NOMO-1 (cell line): ENCODE results near the gene ULK4.
"Not testable (repeated sequence)": the region's sequence is repeated elsewhere in the genome, so short reads cannot be mapped to it uniquely, and the experiment has no call there.

ENCODE experiments used
- DNase-seq, 2 experiments: peaks; one replicate each; lab custom pipeline; 2025; ENCODE audit not compliant: unreplicated experiment in 2 of 2; lab: John Stamatoyannopoulos, UW

The ULK4 gene

GRCh38 chr3:41960826-41961750, 815 bp downstream of the ULK4 start:
- peak; percentile 42 to 65 for DNase-seq

GRCh38 chr3:41956574-41956973, 5.3 kb downstream of the ULK4 start:
- DNase-seq, result no peak

GRCh38 chr3:41955192-41955591, 6.7 kb downstream of the ULK4 start:
- DNase-seq, result no peak

DNA sequence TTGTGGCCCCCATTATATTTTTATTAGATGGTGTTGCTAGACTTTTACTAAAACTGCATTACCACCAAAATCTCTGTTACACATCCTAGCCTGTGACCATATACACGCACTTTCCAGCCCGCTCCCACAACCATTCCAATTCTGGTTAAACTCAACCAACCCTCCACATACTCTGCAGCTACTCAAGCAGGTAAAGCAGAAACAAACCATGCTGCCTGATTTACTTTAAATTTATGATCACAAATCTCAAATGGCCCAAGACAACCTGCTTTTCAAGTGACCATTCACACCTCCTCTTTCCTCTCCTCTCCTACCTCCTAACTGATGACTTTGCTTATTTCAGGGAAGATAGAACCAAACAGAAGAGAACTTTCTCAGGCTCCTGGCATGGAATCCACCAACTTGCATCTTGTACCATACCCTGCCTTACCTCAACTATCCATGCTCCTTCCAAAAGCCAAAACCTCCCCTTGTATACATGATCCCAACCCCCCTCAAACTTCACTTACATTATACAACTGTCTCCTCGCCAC, 18.5 kb downstream of the ULK4 start:
- no peak for DNase-seq

DNA sequence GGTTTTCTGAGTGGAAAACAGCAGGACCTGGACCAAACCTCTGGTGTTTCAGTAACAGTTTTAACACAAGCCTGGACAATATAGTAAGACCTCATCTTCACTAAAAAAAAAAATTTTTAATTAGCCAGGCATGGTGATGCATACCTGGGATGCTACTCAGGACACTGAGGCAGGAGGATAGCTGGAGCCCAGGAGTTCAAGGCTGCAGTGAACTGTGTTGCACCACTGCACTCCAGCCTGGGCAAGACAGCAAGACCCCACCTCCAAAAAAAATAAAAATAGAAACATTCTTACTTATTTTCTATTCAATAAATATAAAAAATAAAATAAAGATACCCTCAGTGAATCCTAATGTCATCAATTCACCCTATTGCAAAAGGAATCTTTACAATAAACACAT, 21.5 kb downstream of the ULK4 start:
- no peak for DNase-seq

GRCh38 chr3:41936384-41936783, 25.5 kb downstream of the ULK4 start:
- DNase-seq, result no peak

DNA sequence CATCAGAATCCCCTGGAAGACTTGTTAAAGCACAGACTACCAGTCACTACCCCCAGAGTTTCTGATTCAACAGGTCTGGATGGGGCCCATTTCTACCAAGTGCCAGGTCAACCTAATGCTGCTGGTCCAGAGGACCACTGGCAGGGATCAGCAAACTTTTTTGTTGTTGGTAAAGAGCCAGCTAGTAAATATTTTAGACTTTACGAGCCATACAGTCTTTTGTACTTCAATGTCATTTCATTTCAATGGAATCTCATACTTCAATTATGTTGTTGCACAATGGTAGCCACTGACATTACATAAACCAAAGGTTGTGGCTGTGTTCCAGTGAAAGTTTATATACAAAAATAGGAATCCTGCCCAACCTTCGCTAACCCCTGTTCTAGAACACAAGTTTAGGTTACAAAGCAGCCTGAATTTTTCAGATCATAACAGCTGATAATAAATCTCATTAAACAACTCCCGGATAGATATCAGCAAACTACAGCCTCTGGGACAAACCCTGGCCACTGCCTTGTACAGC, 28.7 kb downstream of the ULK4 start:
- DNase-seq, result no peak

- DNase-seq, result no peak
Measured at GRCh38 chr3:41932464-41932863, 29.4 kb downstream of the ULK4 start.

GRCh38 chr3:41920406-41920965, 41.4 kb downstream of the ULK4 start:
- DNase-seq, result no peak

- DNase-seq, result no peak
Measured at GRCh38 chr3:41915353-41915752, 46.5 kb downstream of the ULK4 start.

GRCh38 chr3:41912280-41912679, 49.6 kb downstream of the ULK4 start:
- no peak for DNase-seq

DNA sequence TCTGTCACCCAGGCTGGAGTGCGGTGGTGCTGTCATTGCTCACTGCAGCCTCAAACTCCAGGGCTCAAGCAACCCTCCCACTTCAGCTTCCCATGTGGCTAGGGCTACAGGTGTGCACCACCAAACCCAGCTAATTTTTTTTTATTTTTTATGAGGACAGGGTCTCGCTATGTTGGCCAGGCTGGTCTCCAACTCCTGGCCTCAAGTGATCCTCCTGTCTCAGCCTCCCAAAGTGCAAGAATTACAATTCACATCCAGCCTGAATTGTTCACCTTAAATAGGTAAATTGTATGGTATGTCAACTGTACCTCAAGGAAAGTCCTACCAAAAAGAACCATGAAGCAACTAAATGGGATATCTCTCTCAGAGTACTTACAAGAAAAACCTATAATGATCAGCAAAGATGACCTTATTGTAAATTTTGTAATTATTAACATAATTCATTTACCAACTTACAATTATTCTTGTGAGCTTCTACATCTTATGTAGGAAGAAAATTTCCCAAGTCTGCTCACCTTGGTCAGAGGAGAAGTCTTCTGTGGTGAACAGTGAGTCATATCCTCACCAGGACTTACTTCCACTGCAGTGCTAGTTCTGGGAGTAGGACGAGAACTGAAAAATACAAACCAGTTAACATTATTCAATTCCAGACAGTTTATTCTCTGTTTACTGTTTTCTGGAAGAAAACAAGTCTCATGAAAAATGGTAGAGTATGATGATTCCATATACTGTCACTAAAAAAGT, 54.4 kb downstream of the ULK4 start:
- no peak for DNase-seq

- DNase-seq, result peak in 1 of 2 experiments; percentile 17
Measured at GRCh38 chr3:41900265-41900664, 61.6 kb downstream of the ULK4 start.

DNA sequence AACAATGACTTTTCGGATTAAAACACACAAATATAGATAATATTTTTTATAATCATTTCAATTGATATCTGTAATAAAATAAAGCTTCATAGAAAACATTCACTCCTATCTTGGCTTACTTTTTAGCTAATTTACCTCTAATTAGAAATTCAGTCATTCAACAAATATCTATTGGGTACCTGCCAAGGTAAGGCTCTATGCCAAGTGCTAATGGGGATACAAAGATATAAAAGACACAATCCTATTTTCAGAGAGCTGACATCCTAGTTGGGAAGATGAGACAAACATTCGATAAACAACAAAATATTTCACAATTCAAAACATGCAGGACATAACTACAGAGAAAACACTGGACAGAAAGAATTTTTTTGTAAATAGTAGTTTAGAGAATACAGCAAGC, 63.3 kb downstream of the ULK4 start:
- DNase-seq, result no peak

GRCh38 chr3:41893977-41894376, 67.9 kb downstream of the ULK4 start:
- peak in 1 of 2 experiments; percentile 7 for DNase-seq

DNA sequence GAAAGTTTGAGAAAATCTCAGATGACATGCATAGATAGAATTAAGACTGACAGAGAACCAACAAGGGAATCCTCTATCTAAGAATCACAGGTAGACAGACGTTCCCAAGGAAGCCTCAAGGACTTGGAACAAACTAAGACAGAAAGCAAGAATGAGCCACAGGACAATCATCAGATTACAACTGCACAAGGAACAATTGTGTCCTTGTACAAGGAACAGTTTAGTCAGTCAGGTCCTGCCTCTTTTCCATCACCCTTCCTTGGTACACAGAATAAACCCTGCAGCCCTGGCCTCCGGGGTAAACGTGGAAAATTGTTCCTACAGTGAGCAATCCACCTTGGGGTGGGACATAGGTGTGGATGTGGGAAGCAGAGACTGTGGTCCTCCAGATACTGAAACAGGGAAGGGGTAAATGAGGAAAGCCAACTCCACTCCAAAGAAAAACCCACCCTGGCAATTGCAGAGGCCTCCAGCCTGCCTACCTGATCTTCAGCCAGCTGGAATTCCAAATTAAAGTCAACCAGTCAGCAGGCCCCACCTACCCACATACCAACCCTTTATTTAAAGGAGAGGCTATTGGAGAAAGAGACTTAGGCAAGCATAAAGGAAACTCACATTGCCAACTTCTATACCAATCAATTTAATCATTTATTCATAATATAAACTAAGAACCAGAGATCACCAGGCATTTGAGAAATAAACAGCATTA, 73.4 kb downstream of the ULK4 start:
- DNase-seq, result no peak

DNA sequence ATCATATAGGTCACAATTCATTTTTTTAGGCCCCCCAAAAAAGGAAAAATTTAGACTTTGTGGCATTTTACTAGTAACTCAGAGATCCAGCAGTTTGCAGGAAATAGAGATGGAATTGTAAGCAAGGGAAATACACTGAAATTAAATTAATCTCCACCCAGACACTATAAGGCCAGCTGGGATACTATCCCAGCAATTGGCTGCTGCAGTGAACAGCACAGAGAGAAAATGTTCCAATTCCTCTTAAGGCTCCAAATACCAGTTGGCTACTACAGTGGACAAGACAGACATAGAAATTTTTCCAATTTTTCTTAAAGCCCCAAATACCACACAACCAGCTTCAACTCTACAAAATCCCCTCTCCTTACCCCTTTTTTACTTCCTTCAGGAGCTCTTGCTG, 78.9 kb downstream of the ULK4 start:
- no peak for DNase-seq

DNA sequence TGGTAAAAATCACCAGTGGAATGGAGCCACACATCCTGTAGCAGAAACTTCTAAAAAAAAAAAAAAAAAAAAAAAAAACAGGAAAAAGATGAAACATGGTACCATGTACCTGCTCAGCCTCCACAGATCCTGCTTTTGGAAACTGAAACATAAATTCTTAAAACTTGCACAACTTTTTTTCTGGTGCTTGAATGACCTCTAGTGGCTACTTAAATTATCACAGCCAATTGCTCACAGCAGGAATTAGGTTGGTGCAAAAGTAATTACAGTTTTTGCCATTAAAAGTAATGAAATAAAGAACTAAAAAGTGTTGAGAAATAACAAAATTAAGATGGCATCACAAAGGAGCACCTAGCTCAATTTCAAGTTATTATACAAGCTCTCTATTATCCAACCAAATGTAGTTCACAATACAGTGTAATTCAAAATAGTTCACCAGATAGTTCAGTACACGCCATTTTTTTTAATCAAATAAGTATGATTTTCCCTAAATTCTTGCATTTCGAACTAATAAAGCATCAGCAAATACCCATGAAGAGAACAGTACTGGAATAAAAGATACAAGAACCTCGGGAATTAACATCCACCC, 80.6 kb downstream of the ULK4 start:
- DNase-seq, result peak; percentile 25 to 33

DNA sequence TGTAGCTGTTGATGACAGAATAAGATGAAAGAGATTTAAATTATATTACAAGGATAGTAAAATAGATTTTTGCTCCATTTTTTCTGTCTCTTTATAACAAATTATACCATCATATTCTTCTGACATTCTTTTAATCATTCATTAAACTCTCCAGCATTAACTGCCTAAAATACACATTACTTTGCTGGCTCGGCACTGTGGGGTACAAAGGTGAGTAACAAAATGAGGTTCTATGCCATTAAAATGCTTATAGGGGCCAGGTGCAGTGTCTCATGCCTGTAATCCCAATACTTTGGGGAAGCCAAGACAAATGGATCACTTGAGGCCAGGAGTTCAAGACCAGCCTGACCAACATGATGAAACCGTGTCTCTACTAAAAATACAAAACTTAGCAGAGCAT, 81.5 kb downstream of the ULK4 start:
- no peak for DNase-seq

GRCh38 chr3:41877741-41878140, 84.2 kb downstream of the ULK4 start:
- DNase-seq, result not testable (repeated sequence)
